Raji (cell line): ENCODE measurements around the gene ITSN2.

ENCODE experiments used
- POLR2A ChIP-seq: IDR thresholded peaks from 2 replicates; pipeline ENCODE4 v1.6.1; 2011; ENCODE audit warnings: low read depth, low read length, control low read depth; ENCODE audit not compliant: insufficient read depth

Gene ITSN2

DNA sequence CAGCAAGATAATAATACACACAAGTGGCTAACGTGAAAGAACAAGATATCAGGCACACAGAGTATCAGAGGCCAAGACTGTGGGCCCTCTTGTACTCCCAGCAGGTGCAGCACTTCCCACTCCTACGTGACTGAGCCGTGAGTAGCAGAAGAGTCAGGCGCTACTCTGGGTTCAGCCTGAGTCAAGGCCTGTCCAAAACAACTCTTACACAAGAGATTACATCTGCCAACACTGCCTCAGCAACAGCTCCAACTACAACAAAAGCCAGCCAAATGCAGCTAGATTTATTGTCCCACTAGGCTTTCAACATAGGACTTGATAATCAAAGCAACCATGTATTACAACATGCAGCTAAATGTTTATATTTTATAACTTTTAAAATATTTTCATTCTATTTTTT, 56.2 kb downstream of the ITSN2 start:
- TF ChIP-seq POLR2A, result no peak

DNA sequence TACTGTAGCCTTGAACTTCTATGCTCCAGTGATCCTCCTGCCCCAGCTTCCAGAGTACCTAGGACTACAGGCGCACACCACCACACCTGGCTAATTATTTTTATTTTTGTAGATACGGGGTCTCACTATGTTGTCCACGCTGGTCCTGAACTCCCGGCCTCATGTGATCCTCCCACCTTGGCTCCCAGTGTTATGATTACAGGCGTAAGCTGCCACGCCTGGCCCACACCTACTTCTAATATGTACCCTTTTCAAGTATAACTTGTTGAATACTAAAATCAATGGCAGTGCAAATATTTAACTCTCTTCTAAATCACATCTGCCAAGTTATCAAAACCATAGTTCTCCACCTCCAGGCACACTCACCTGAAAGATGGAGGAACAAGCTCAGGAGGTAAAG, 58.7 kb downstream of the ITSN2 start:
- TF ChIP-seq POLR2A, result no peak

GRCh38 chr2:24297663-24298062, 62.7 kb downstream of the ITSN2 start:
- no peak for TF ChIP-seq POLR2A

DNA sequence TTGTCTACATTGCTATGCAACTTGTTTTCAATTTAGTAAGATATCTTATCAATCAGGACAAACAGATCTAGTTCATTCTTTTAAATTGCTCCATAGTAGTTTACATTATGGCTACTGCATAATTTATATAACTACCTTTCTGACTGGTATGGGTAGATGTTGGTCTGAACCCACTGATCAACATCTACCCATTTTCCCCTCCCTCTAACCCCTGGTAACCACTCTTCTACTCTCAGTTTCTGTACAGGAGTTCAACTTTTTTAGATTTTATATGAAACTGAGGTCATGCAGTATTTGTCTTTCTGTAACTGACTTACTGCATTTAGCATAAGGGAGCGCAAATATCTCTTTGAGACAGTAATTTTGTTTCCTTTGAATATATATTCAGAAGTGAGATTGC, 73.2 kb downstream of the ITSN2 start:
- TF ChIP-seq POLR2A, result no peak

- TF ChIP-seq POLR2A, result no peak
Observed at GRCh38 chr2:24285484-24286152, 74.7 kb downstream of the ITSN2 start.

- TF ChIP-seq POLR2A, result no peak
Observed at GRCh38 chr2:24280645-24281044, 79.7 kb downstream of the ITSN2 start.

DNA sequence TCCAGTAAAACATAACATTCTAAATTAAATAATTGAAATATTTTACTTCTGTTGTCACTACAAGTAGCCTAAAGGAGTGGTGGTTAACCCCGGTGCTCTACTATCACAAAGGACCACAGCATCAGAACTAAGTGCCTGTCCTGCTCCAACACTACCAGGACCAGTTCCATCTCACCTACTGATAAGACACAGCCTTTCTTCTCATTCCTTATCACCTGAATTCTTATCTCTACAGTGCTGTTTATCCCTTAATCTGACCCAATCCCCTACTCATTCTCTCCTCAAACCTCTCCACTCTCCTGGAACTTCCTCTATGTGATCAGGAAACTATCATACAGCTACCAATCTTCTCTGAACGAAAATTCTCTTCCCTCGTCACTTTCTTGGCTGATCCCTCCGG, 80.2 kb downstream of the ITSN2 start:
- no peak for TF ChIP-seq POLR2A

GRCh38 chr2:24276349-24276899, 83.9 kb downstream of the ITSN2 start:
- TF ChIP-seq POLR2A, result no peak

- TF ChIP-seq POLR2A, result no peak
Observed at GRCh38 chr2:24274809-24275208, 85.5 kb downstream of the ITSN2 start.

- no peak for TF ChIP-seq POLR2A
Observed at GRCh38 chr2:24273598-24273997, 86.7 kb downstream of the ITSN2 start.

GRCh38 chr2:24272907-24273306, 87.4 kb downstream of the ITSN2 start:
- TF ChIP-seq POLR2A, result no peak

DNA sequence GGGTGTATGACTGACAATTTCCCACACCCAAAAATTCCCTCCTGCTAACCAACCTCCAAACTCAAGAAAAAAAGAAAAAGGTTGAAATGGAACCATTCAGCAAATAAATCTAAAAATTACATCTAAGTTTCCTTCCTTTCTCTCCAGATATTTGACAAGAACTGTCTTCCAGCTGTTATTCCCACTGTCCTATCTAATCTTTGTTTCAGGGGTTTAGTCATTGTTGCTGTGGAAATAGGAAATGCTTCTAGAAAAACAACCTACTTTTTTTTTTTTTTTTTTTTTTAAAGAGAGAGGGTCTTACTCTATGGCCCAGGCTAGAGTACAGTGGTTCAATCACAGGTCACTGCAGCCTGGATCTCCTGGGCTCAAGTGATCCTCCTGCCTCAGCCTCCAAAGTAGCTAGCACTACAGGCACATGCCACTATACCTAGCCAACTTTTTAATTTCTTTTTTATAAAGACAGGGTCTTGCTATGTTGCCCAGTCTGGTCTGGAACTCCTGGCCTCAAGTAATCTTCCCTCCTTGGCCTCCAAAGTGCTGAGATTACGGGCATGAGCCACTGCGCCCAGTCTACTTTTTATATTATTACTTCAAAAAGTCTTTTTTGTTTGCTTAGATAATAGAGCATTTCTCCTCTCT, 88.1 kb downstream of the ITSN2 start:
- no peak for TF ChIP-seq POLR2A

- TF ChIP-seq POLR2A, result no peak
Observed at GRCh38 chr2:24269265-24269664, 91.1 kb downstream of the ITSN2 start.

GRCh38 chr2:24265212-24265611, 95.1 kb downstream of the ITSN2 start:
- no peak for TF ChIP-seq POLR2A

DNA sequence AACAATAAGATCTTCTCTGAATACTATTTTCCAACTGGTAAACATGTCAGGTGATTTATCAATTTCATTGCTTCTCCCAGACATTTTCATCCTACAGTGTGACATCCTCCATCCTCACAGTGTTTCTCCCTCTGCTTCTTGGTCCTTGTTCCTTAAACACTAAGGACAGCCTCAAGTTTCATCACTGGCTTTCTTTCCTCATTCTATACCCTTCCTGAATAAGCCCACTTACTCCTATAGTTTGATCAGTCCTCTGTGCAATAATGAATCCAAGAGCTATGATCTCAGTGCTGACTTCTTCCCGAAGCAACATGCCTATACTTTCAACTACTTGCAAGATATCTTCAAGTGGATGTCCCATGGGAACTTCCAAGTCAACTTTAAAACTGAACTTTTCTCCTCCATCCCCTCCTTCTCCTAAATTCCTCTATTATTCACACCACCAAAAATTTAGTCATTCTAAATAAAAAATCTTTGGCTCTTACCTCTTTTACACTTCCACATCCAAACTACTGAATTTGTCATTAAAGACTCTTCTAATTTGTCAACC, 97.8 kb downstream of the ITSN2 start:
- TF ChIP-seq POLR2A, result no peak

DNA sequence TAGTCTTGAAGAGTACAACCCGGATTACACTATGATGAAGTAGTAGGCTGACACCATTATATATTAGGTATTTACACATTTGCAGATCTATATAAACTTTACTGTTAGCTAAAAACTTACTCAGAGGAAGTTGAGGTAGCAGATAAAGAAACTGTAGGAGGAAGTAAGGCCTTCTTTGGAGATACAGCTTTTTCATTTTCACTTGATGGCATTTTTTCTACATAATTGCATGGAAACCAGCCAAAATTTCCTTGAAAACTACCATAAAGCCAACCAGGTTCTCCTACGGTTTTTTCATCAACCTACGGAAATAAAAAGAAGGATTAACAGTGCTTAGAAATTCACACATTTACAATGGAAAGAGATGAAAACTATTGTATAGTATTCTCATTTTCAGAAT, 98.9 kb downstream of the ITSN2 start:
- TF ChIP-seq POLR2A, result no peak
